HAP-1 (cell line): ENCODE data around the gene XKR3.
"Not testable (repeated sequence)": the region's sequence is repeated elsewhere in the genome, so short reads cannot be mapped to it uniquely, and the experiment has no call there.

Source experiments
- DNase-seq, 2 experiments: peaks; one replicate each; pipeline ENCODE4 v3.0.0-alpha.2; 2016 to 2020; ENCODE audit warnings: low spot score in 2 of 2
- H3K27me3 ChIP-seq: fragments of 250-450 bp; sonication (Bioruptor Pico); 2 replicates; pipeline ENCODE4 v1.5.1; 2020; ENCODE audit warnings: low read depth, mild to moderate bottlenecking, moderate library complexity
- H3K36me3 ChIP-seq: fragments of 250-450 bp; sonication (Bioruptor Pico); replicated peaks from 2 replicates; pipeline ENCODE4 v1.5.1; 2020; ENCODE audit warnings: mild to moderate bottlenecking
- H3K4me1 ChIP-seq: fragments of 250-450 bp; sonication (Bioruptor Pico); 2 replicates; pipeline ENCODE4 v1.5.1; 2020; ENCODE audit warnings: mild to moderate bottlenecking
- H3K4me3 ChIP-seq: fragments of 250-450 bp; sonication (Bioruptor Pico); 2 replicates; pipeline ENCODE4 v1.5.1; 2020; ENCODE audit warnings: mild to moderate bottlenecking, moderate library complexity
- H3K9me3 ChIP-seq: fragments of 250-450 bp; sonication (Bioruptor Pico); 2 replicates; pipeline ENCODE4 v1.5.1; 2020; ENCODE audit warnings: mild to moderate bottlenecking, moderate library complexity
- in situ Hi-C: fragments of 300-500 bp; cut with MboI; formaldehyde crosslinking; loops from 3 replicates; pipeline ENCODE4 v1.14.3; 2020; ENCODE audit warnings: low sequenced_read_pairs, inconsistent platforms, mixed read lengths

XKR3 gene

DNA sequence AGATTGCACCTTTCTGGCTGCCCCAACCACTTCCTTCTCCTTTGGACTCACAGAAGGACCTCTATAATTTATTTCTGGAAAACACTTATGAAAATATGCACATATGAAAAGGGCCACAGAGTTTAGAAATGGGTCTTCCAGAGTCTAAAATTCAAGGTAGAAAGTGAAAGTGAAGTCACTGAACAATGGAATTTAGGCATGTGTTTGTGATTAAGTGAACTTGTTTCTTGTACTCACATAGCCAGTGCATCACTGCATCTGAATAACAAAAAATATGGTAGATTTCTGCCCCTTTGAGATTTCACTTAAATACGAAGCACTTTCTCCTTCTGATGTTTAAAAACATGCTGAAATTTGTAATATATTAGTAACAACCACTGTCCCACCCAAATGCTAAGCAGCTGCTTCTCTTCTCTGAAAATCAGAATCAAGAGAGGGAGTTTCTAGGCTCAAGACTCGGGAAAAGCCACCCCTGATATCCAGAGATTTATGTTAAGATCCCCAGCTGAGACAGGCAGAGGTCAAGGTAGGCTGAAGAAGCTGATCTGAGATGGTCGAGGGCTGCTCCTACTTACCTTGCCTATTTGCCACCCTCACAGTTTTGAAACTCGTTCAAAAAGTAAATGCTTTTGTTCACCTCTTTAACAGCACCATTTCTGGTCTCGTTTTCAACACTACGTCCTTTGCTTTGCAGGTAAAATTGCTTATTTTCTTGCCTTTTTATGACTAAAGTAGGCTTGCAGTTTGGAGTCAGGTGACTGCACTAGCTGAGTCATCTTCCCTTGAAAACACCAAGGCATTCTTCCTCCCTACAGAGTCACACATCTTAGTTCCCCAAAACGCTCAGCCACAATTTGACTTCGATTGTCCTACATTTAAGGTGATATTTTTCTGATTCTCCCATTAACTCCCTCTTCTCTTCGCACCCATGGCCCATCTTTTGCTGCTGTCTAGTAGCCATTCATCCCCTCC, at the start of gene XKR3:
Gene XKR3 (minus strand): TSS at position 696 of the 972 bp plus-strand sequence. CDS start 17,338 bp downstream, outside the sequence.
- no peak for DNase-seq
- no peaks in the 10 kb centered on the region for H3K9me3 ChIP-seq
- no peak within 1 kb of the TSS for H3K4me3 ChIP-seq
- H3K27me3 ChIP-seq: no peaks in the 10 kb centered on the region
- no peaks in the 10 kb centered on the region for H3K36me3 ChIP-seq
- in situ Hi-C loops: no loop called here
- H3K4me1 ChIP-seq: no peaks in the 10 kb centered on the region

DNA sequence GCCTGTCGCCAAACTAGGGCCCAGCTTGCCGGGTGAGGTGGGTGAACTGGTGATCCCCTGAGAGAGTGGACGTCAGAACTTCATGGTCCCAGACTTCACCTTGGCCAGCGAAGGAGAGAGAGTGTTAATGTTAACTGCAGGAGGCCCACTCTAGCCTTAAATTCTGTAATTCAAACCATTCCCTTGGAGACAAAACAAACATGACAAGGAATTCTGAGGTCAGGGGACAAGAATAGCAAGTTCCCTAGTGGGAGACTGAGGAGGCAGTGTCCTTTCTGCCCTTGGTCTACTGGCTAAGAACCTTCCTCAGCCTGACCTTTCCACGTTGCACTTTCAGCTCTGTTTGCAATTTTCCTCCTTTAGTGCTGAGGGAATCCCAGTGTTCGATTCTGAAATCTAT, 44.4 kb upstream of the XKR3 start:
- H3K4me3 ChIP-seq, H3K27me3 ChIP-seq, H3K36me3 ChIP-seq, H3K4me1 ChIP-seq, DNase-seq, in situ Hi-C loops, H3K9me3 ChIP-seq: not testable (repeated sequence)

DNA sequence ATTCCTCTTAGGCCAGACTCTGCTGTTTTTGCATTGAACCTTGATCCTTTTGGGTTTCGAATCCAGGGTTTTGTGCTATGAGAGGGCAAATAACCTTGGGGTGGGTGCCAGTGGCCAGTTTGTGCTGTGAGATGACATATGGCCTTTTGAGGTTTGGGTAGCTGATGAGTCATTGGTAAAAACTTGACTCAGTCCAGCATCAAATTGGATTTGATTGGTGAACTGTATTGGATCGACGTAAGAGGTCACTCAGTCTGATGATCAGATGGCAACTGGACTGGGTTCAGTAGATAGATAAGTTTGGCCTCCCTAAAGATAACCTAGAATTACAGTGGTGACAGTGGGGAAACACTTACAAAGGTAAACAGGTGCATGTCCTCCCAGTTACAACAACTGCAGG, 41.0 kb upstream of the XKR3 start:
- Histone ChIP-seq H3K27me3 (no peaks in the 10 kb centered on the region), H3K4me1 (no peaks in the 10 kb centered on the region), H3K4me3 (no peak overlapping the region), H3K9me3 (no peaks in the 10 kb centered on the region), H3K36me3 (no peaks in the 10 kb centered on the region)
- in situ Hi-C loops: no loop called here
- no peak for DNase-seq

DNA sequence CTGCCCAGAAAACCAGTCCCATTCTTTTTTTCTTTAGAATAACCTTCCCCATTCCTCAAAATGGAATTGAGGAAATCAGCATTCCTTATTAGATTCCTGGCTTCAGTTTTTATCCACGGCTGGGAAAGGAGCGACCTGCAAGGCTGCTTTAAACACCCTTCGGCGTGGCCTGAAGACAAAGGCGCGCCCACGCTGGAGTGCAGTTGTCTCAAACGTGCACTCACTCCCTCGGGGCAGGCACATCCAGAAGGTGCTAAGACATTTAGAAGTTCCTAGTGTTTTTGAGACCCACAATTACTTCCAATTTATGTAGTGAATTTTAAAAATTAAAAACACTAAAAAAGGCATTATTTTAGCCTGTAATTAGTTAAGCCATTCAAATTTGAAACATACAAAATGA, 31.6 kb upstream of the XKR3 start:
- not testable (repeated sequence) for H3K9me3 ChIP-seq, H3K4me3 ChIP-seq

DNA sequence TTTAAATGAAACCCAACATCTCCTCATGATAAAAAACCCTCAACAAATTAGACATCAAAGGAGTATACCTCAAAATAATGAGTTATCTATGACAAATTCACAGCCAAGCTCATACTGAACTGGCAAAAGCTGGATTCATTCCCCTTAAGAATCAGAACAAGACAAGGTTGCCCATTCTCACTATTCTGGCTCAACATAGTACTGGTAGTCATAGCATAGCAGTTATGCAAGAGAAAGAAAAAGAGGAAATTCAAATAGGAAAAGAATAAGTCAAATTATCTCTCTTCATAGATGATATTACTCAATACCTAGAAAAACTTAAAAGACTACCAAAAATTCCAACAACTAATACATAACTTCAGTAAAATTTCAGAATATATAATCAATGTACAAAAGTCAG, 29.4 kb upstream of the XKR3 start:
- Histone ChIP-seq H3K4me1 (no peaks in the 10 kb centered on the region), H3K4me3 (no peak overlapping the region), H3K9me3 (no peaks in the 10 kb centered on the region), H3K36me3 (no peaks in the 10 kb centered on the region), H3K27me3 (no peaks in the 10 kb centered on the region)
- no peak for DNase-seq
- in situ Hi-C loops: no loop called here

More for the DNA sequence above, 31.6 kb upstream of the XKR3 start:
- H3K27me3 ChIP-seq, H3K4me1 ChIP-seq, in situ Hi-C loops, H3K36me3 ChIP-seq, DNase-seq: not testable (repeated sequence)

DNA sequence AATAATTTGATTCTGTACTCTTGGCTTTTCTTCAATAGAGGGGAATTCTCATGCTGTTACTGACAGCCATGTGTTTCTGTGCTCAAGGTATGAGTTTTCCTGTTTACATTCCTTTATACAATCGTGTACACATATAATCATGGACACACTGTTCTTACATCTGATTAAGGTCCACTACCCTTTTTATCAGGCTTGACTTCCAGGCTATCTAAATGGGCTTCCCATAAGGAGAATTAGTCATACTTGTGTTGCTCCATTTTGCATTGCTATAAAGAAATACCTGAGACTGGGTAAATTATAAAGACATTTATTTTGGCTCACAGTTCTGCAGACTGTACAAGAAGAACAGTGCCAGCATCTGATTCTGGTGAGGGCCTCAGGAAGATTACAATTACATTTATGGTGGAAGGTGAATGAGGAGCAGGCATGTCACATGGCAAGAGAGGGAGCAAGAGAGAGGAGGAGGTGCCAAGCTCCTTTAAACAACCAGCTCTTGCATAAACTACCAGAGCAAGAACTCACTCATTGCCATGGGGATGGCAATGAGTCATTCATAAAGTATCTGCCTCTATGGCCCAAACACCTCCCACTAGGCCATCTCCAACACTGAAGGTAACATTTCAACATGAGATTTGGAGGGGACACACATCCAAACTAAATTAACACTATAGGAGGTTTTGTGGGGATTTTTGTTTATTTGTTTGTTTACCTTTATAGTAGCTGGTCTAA, 26.2 kb upstream of the XKR3 start:
- H3K9me3 ChIP-seq, H3K4me3 ChIP-seq, H3K36me3 ChIP-seq, H3K27me3 ChIP-seq, H3K4me1 ChIP-seq, in situ Hi-C loops, DNase-seq: not testable (repeated sequence)

DNA sequence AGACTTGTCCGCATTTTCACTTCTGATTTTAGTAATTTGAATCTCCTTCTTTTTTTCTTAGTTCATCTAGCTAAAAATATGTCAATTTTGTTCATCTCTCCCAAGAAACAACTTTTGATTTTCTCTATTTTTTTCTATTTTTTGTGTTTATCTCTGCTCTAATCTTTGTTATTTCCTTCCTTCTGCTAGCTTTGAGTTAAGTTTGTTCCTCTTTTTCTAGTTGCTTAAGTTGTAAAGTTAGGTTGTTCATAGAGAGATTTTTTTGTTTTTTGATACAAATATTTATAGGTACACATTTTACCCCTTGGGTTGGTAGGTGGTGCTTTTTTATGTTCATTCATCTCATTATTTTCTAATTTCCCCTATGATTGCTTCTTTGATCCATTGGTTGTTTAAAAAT, 22.1 kb upstream of the XKR3 start:
- no peaks in the 10 kb centered on the region for H3K9me3 ChIP-seq
- no peaks in the 10 kb centered on the region for H3K4me1 ChIP-seq
- no peaks in the 10 kb centered on the region for H3K27me3 ChIP-seq
- H3K4me3 ChIP-seq: no peak overlapping the region
- no peak for DNase-seq
- in situ Hi-C loops: no loop called here
- H3K36me3 ChIP-seq: no peaks in the 10 kb centered on the region

DNA sequence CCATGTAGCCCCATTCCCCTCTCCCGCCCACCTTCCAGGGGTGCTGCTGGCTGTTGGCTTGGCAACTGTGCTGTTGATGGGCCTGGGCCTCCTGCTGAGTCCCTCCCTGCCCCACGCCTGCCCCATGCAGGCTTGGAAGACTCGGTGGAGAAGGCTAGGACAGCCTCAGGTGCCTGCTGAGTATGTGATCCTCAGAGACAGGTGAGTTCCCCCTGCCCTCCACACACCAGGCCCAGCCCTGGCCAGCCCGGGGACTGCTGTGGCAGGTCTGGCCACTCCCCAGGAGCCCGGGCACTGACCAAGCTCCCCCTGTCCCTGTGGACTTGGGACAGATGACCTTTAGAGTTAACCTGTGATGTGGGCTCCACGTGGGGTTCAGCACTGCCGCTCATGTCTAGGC, 20.7 kb upstream of the XKR3 start:
- H3K9me3 ChIP-seq: no peaks in the 10 kb centered on the region
- DNase-seq: no peak
- no peak overlapping the region for H3K4me3 ChIP-seq
- no peaks in the 10 kb centered on the region for H3K4me1 ChIP-seq
- in situ Hi-C loops: no loop called here
- H3K27me3 ChIP-seq: no peaks in the 10 kb centered on the region
- H3K36me3 ChIP-seq: no peaks in the 10 kb centered on the region

DNA sequence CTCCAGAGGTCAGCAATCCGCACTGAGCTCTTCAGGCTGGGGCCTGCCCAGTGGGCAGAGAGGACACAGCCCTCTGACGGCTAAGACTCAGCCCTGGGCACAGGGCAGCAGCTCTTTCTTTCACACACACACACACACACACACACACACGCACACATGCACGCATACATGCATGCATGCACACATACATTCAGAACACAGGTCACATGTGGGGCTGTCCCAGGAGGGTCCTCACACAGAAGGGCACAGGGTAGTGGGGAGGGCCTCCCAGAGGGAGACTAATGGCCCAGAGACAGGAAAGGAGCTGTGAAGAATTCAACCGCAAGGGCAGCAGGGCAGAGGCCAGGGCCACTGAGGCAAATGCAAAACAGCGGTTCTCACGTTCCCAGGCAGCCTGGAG, 20.3 kb upstream of the XKR3 start:
- no peak overlapping the region for H3K4me3 ChIP-seq
- no peaks in the 10 kb centered on the region for H3K36me3 ChIP-seq
- H3K27me3 ChIP-seq: no peaks in the 10 kb centered on the region
- no peak for DNase-seq
- H3K9me3 ChIP-seq: no peaks in the 10 kb centered on the region
- in situ Hi-C loops: no loop called here
- H3K4me1 ChIP-seq: no peaks in the 10 kb centered on the region

DNA sequence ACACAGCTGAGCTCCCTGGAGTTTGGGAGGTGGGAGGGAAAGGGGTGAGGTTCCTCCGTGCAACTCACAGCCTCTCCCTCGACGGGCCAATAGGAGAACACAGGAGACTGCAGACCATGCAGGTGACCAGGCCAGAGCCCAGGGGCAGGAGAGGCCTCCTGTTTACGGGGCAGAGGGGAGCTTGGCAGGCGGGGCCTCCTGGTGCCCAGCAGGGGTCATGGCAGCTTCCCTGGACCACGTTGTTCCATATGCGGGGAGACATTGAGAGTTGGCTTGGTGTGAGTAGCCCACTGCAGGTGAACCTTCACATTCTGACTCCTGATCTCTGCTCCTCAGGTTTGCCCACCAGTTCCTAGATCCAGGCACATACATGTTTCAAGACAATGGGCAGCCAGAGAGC, 19.3 kb upstream of the XKR3 start:
- Histone ChIP-seq H3K9me3 (no peaks in the 10 kb centered on the region), H3K36me3 (no peaks in the 10 kb centered on the region), H3K4me3 (no peak overlapping the region), H3K4me1 (no peaks in the 10 kb centered on the region), H3K27me3 (no peaks in the 10 kb centered on the region)
- DNase-seq: no peak
- in situ Hi-C loops: no loop called here

DNA sequence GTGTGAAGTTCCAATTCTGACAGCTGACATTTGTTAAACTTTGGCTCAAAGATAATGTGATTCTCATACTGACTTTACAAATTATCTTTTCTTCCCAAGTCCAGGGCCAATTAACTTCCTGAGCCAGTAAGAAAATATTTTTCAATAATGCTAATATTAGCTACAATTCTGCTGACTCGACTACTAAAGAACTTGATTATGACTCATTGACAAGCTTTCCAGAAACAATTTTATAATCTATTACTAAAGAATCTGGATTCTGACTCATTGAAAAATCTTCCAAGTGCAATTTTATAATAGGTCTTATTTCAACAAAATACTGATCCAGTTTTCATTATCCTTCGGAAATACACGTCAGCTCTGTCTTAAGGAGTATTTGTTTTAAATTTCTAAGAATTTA, 12.9 kb upstream of the XKR3 start:
- no peaks in the 10 kb centered on the region for H3K4me1 ChIP-seq
- H3K27me3 ChIP-seq: no peaks in the 10 kb centered on the region
- H3K9me3 ChIP-seq: no peaks in the 10 kb centered on the region
- DNase-seq: no peak
- H3K36me3 ChIP-seq: no peaks in the 10 kb centered on the region
- in situ Hi-C loops: no loop called here
- no peak overlapping the region for H3K4me3 ChIP-seq

DNA sequence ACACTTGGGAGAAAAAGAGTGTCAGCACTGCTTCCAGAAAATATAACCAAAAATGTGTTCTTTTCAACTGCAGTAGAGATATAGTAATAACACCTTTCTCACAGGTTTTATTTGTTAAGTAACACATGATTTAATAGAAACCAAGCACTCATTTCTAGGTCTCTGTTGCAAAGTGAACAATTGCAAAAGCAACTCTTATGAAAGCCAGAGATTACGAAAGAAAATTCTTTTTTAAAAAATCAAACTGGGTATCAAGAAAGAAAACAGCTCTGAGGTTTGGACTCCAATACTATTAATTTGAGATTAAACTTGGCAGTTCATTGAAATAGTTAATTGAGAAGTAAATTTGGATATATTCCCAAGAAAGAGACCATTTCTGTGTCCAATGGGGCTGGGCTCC, 9.8 kb upstream of the XKR3 start:
- no peak for DNase-seq
- no peaks in the 10 kb centered on the region for H3K27me3 ChIP-seq
- H3K4me3 ChIP-seq: no peak overlapping the region
- H3K9me3 ChIP-seq: no peaks in the 10 kb centered on the region
- no peaks in the 10 kb centered on the region for H3K36me3 ChIP-seq
- H3K4me1 ChIP-seq: no peaks in the 10 kb centered on the region
- in situ Hi-C loops: no loop called here

DNA sequence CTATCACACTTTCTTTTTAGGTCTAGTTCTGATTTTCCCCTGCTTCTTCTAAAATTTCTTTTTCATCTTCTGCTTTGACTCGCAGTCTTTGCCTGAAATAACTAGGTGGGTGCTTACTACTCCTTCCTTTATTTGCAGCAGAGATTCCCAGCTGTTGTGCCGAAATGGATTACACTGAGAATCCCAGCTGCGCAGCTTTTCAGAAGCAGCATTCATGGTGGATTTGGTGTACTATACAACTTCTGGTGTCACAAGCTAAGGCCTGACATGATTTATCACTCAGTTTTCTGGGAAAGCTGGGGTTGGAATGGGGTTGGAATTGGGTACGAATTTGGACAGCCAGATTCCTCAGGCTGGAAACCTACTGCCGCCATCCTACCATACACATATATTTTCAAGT, 6.0 kb upstream of the XKR3 start:
- no peaks in the 10 kb centered on the region for H3K27me3 ChIP-seq
- in situ Hi-C loops: no loop called here

DNA sequence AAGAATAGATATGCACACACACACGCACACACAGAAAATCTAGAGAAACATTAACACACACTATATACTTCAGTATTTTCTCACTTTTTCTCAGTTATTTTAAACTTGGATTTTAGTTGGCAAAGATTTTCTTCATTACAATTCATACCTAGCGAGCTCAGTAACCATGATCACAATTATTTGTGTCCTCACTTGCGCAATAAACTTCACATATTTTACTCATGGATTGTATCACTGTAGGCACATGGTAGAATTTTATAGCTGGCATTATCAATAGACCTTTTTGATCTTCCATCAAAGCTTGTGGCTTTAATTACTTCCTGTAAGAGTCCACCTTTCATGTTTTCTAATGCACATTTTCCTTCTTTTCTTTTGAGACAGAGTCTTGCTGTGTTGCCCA, 4.8 kb upstream of the XKR3 start:
- no peaks in the 10 kb centered on the region for H3K4me1 ChIP-seq
- no peak for DNase-seq
- in situ Hi-C loops: no loop called here
- no peaks in the 10 kb centered on the region for H3K27me3 ChIP-seq
- H3K36me3 ChIP-seq: no peaks in the 10 kb centered on the region
- H3K9me3 ChIP-seq: no peaks in the 10 kb centered on the region
- no peak overlapping the region for H3K4me3 ChIP-seq

More for the DNA sequence above, 6.0 kb upstream of the XKR3 start:
- Histone ChIP-seq H3K36me3 (no peaks in the 10 kb centered on the region), H3K4me1 (no peaks in the 10 kb centered on the region), H3K4me3 (no peak overlapping the region), H3K9me3 (no peaks in the 10 kb centered on the region)
- no peak for DNase-seq
